Esophagus squamous epithelium (tissue), 4 donors: ENCODE measurements around the gene TBX15.

Experiments used
- POLR2A ChIP-seq, 4 donors: fragments of 450-650 bp; IDR thresholded peaks; one replicate each; pipeline ENCODE4 v1.6.1; 2017; ENCODE audit warnings: antibody characterized with exemption in 4 of 4, mild to moderate bottlenecking in 4 of 4, moderate library complexity in 3 of 4
- TF ChIP-seq, protein P1 (sequence below), 6 experiments: fragments of 450-650 bp in 4 of 6; fragments of 200-600 bp in 2 of 6; sonication (generic) in 2 of 6; IDR thresholded peaks; one replicate each; pipeline ENCODE4 v1.5.1; 2016 to 2019; ENCODE audit warnings: antibody characterized with exemption in 6 of 6, mild to moderate bottlenecking in 4 of 6, moderate library complexity in 4 of 6

DNA sequence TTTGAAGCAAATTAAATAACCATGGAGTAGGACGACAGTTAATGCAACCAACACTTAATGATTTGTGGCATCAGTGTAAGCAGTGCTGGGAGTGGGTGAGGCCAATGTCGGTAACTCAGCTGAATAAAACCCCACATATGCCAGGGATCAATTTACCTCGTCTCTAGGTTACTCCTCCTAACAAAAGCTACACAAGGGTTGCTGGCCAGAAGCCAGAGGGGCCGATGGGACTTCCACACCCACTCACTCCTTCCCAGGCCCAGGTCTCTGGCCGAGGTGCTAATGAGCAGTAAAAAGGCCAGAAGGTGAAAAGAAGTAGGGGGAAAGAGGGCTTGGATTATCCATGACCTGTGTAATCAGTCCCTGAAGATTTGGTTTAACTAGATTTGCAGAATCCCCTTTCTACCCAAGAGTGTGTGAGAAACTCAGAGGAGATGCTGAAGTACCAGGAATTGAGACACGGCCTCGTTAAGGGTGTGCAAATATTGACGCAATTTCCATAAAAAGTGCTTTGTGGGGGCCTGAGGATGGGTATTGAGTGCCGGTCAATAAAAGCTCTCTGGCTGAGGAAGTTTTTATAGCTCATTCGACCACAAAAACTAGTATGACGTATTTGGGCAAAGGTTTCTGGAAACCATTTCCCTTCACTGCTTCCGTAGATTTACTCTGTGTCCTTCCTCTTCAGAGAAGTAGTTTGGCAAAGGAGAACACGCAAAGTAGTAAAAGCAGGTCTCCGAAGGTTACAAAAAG is 145.5 kb downstream of the TBX15 start:
- TF ChIP-seq, protein P1, sequence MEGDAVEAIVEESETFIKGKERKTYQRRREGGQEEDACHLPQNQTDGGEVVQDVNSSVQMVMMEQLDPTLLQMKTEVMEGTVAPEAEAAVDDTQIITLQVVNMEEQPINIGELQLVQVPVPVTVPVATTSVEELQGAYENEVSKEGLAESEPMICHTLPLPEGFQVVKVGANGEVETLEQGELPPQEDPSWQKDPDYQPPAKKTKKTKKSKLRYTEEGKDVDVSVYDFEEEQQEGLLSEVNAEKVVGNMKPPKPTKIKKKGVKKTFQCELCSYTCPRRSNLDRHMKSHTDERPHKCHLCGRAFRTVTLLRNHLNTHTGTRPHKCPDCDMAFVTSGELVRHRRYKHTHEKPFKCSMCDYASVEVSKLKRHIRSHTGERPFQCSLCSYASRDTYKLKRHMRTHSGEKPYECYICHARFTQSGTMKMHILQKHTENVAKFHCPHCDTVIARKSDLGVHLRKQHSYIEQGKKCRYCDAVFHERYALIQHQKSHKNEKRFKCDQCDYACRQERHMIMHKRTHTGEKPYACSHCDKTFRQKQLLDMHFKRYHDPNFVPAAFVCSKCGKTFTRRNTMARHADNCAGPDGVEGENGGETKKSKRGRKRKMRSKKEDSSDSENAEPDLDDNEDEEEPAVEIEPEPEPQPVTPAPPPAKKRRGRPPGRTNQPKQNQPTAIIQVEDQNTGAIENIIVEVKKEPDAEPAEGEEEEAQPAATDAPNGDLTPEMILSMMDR (IDR thresholded peaks at IDR 0.05): no peak
- TF ChIP-seq POLR2A (IDR thresholded peaks at IDR 0.05): no peak
